GM18909 (cell line): ENCODE measurements around the gene SLC32A1.

Source experiments
- ATAC-seq: cut with Tn5 transposase; IDR thresholded peaks from one replicate; pipeline ENCODE4 v1.9.1; 2021; ENCODE audit warnings: mild to moderate bottlenecking; ENCODE audit not compliant: unreplicated experiment, poor library complexity

Gene SLC32A1

DNA sequence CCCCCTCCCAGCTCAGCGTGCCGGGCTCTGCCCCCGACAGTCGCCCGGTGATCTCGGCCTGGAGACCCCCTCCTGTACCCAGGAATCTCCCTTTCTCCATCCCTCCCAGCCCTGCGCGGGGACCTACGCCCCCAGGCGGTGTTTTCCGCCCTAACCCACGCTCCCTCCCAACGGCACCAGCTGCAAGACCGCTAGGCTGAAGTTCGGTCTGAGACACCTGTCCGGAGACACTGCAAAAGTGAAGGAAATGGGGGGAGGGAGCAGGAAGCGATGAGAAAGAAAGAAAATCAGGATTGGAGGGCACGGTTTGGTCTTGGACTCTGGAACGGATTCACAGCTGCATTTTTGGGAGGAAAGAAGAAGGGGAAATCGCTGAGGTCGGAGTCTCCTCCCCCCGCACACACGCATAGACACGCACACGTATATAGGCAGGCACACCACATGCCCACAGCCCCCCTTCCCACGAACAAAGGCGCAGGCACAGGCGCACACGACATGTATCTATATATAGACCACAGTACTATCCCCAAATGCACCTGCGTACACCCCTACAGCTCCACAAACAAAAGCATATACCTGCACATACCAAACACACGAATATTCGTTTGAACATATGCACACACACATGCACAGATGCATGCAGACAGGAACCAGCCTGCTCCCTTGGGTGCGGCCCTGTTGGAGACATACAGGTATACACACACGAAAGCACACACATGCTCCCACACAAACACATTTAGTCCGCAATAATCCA, 1.0 kb downstream of the SLC32A1 start:
- ATAC-seq = no peak

DNA sequence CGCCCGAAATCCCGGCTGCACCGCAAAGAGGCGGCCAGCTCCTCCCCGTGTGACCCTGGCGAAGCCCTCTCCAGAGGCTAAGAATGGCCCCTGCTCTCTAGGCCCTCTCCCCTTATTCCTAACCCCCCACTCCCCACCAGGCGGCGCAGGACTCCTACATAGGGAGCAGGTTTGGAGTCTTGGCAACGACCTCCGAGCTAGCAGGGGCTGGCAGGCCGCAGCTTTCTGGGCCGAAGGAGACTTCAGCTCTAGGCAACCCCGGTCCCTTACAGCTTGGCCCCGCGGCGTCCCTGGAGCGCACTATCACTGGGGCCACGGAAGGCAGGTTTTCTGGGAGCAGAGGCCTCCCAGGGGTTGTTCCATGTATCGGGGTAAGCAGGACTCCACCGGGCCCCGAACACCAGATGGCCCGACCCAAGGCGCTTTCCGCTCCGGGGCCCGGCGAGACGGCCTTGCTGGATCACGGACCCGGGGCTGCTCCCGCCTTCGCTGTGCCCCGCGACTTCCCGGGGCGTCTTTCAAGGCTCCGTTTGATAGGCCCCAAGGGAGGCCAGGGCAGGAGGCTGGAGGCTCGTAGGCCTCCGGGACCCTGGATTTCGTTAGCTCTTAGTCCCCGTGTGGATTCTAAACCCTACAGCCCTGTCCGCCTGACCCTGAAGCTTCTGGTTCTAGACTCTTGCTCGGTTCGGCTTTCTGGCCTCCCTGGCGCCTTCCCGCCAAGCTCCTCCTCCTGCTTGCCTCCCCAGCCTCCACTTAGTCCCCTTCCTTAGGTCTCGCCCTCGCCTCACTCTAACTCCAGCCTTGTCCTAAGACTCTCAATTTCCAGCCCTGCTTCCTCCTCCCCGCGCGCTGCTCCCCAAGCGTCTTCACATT, 1.9 kb downstream of the SLC32A1 start:
- ATAC-seq = no peak

DNA sequence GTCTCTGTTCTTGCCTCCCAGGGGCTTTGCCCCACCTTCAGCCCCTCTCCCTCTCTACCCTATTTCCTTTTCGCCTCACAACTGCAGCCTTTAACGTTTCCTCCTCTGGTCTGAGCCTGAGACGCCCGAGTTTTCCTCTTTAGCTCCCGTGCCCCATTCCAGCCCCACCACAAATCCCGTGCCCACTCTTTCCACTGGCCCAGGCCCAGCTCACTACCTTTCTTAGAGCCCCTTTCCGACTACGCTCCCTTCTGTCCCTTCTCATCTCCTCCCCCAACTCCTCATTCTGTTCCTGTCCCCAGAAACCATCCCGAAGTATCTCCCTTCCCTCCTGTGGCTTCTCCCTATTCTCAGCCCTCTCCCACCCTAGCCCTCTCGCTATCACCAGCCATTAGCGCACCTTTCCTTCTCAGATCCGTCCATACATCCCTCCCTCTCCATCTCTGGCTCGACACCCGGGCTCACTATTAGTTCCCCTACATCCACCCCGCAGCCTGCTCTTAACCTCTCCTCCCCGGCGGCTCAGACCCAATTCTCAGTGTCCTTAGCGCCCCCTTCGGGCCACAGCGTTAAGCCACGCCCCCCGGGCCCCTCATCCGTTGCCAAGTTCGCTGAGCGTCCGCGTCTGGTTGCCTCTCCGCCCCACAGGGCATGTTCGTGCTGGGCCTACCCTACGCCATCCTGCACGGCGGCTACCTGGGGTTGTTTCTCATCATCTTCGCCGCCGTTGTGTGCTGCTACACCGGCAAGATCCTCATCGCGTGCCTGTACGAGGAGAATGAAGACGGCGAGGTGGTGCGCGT, 2.7 kb downstream of the SLC32A1 start:
- no peak for ATAC-seq

DNA sequence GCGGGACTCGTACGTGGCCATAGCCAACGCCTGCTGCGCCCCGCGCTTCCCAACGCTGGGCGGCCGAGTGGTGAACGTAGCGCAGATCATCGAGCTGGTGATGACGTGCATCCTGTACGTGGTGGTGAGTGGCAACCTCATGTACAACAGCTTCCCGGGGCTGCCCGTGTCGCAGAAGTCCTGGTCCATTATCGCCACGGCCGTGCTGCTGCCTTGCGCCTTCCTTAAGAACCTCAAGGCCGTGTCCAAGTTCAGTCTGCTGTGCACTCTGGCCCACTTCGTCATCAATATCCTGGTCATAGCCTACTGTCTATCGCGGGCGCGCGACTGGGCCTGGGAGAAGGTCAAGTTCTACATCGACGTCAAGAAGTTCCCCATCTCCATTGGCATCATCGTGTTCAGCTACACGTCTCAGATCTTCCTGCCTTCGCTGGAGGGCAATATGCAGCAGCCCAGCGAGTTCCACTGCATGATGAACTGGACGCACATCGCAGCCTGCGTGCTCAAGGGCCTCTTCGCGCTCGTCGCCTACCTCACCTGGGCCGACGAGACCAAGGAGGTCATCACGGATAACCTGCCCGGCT, 3.4 kb downstream of the SLC32A1 start:
- no peak for ATAC-seq

DNA sequence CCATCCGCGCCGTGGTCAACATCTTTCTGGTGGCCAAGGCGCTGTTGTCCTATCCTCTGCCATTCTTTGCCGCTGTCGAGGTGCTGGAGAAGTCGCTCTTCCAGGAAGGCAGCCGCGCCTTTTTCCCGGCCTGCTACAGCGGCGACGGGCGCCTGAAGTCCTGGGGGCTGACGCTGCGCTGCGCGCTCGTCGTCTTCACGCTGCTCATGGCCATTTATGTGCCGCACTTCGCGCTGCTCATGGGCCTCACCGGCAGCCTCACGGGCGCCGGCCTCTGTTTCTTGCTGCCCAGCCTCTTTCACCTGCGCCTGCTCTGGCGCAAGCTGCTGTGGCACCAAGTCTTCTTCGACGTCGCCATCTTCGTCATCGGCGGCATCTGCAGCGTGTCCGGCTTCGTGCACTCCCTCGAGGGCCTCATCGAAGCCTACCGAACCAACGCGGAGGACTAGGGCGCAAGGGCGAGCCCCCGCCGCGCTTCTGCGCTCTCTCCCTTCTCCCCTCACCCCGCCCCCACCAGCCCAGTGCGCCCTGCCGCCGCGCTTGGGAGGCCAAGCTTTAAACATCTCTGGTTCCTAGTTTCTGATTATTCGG, 4.0 kb downstream of the SLC32A1 start:
- no peak for ATAC-seq

DNA sequence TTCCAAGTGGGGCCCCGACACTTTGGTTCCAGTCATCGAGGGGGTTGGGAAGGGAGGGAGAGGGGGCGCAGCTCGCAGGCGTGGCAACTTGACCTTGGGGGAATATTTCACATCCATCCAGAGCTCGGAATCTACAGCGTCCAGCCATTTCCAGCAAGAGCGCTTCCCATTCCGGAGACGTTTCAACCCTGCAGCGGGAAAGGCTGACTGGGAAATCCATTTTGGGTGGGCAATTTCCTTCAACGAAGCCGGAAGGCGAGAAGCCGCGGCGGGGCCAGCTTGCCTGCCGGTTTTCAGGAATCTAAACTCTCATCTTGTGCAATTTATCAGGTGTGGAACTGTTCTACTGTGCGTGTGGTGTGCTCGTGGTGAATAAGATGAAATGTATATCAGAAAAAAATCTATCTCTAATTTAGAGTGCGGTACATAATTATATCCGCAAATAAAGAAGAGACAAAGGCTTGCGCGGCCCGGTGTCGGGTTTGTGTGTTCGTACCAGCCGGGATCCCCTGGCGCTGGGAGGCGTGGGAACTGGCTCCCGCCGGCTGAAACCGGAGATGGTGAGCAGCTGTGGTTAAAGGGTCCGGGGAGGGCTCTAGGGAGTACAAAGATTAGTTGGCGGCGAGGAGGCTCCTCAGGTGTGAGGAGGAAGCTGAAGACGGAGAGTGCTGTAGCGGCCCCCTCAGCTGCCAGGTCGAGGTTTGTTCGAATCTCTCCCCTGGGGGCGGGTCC, 4.8 kb downstream of the SLC32A1 start:
- no peak for ATAC-seq

DNA sequence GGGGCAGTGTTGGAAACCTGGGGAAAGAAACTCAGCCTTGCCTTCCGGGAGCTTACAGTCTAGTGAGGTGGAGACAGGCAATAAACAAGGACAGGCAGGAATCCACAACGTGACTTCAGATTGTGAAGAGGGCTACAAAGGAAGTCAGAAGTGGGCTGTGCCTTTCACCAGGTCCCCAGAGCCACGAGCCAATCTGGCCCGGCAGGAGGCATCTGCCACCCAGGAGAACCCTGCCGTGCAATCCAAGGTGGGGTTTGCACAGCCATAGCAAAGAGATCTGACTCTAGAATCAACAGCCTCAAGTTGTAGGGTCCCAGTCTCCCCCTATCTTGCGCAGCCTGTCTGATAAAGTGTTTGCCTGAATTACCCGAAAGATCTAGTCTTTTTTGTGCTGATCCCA, 5.5 kb downstream of the SLC32A1 start:
- no peak for ATAC-seq

DNA sequence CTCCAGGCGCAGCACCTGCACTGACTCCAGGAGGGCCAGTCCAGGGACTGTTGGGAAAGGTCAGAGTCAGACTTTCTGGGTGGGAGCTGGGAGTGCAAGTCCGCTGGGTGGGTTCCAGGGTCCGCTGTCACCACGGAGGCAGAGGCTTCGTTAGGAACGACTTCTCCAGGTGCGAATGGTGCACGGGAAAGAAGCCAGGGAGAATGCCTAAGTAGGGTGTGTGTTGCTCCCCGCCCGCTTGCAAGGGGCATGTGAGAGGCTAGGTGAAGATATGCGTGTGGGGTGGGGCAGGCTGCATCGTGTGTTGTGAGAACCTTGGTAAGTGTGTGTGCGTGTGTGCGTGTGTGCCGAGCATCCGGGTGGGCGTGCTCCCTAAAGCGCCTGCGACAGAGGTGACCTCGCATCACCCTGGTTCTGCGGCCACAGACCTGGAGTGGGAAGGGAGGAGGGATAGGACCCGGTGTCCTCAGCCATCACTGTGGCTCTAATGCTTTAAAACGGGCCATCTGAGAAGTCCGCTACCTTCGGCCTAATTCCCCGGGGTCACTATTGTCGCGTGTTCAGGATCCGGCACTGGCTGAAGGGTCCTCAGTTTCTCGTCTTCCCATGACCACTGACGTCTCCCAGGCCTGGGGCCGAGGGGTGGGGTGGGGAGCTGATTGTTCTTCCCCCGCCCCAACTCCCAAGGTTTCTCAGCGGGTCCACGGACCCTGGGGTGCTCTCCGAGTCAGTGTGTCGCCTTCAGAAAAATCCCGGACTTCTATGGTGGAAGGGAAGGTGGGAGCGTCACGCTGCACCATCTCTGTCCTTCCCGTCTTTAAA, 6.1 kb downstream of the SLC32A1 start:
- ATAC-seq = no peak

DNA sequence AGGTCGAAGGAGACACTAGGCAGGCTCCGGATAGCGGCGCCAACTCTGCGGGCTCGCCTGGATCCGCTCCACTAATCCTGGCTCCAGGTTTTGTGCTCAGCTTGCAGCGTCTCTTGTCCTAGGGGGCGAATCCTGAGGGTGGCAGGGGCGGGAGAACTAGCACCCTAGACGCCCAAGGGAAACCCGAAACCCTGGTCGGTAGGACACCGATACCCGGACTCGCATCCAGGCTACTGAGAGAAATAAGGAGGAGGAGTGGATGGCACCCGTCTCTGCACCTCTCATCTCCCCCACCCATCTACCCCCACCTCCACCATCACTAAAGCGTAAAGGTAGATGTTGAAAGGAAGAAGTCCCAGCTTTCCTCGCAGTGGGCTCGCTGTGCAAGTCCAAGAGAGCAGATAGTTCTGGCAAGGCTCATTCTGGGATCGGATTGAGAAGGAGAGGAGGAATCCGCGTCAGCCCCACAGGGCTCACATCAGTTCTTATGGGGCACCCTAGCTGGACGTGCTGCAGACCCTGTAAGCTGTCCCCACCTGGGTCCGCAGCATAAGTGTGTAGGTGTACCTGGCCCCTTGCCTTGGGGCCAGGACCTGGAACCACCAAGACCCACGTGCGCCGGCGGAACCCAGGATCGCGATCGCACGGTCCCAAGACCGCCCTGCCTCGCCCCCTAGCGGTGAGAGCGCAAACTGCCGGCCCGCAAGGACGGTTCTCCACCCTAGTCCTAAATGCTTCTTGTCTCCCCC, 6.9 kb downstream of the SLC32A1 start:
- no peak for ATAC-seq

DNA sequence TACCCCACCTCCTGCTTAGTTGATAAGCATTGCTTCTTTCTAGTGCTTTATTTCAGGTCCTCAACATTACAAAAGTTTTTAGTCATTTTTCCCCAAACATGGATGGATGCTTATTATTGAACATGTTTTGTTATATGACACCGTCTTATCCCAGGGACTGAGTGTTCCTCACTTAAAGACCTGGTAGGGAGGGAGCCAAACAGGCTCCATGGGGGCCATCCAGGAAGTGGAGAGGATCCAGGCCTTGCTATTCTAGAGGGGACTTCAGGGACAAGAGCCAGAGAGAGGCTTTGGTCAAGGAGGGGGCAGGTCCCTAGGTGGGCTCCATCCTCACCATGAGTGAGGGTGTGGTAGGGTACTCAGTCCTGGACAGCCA, 7.4 kb downstream of the SLC32A1 start:
- no peak for ATAC-seq

DNA sequence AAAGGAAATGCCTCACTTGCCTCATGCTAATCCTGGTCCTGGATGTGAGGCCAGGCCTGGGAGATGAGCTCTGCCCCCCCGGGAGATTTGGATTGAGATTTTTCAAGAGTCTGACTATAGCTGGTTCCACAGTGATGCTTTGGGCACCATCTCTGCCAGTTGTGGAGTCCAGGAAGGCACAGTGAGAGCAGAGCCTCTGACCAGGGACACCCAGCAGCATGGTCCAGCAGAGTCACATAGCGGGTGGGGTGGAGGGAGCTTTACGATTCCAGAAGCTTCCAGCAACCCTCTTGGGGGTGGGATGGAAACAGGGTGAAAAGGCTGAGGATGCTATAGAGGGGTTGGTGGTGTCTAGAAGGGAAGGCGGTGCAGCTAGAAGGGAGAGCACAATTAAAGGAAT, 8.7 kb downstream of the SLC32A1 start:
- no peak for ATAC-seq

DNA sequence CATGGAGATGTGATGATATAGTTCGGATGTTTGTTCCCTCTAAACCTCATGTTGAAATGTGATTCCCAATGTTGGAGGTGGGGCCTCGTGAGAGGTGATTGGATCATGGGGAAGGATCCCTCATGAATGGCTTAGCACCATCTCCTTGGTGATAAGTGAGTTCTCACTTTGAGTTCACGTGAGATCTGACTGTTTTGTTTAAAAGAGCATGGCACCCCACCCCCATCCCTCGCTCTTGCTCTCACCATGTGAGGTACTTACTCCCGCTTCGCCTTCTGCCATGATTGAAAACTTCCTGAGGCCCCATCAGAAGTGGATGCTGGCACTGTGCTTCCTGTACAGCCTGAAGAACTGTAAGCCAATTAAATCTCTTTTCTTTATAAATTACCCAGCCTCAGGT, 10.9 kb downstream of the SLC32A1 start:
- ATAC-seq = no peak

DNA sequence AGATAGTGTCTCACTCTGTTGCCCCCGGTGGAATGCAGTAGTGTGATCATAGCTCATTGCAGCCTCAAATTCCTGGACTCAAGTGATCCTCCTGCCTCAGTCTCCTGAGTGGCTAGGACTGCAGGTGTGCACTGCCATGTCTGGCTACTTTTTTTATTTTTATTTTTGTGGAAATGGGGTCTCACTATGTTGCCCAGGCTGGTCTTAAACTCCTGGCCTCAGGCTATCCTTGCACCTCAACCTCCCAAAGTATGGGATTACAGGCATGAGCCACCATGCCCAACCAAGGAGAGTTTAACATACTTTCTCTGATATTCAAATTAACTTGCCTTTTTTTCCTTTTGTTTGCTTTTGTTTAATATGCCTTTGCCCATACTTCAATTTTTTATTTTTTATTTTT, 13.6 kb downstream of the SLC32A1 start:
- no peak for ATAC-seq

DNA sequence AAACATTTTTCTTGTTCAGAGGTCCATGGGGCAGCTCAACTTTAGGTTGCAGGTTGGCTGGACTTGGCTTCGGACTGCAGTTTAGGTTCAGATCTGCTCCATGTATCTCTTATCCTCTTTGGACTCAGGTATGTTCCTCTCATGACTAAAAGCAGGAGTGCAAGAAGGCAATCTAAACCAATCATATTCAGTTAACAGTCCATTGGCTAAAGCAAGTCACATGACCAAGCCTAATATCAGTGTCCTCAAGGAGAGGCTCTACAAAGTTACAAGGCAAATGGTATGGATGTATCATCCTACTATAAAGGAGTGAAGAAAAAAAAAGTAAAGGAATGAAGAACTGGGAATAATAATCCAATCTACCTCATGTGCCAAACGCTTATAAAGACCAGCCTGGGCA, 21.5 kb downstream of the SLC32A1 start:
- no peak for ATAC-seq

DNA sequence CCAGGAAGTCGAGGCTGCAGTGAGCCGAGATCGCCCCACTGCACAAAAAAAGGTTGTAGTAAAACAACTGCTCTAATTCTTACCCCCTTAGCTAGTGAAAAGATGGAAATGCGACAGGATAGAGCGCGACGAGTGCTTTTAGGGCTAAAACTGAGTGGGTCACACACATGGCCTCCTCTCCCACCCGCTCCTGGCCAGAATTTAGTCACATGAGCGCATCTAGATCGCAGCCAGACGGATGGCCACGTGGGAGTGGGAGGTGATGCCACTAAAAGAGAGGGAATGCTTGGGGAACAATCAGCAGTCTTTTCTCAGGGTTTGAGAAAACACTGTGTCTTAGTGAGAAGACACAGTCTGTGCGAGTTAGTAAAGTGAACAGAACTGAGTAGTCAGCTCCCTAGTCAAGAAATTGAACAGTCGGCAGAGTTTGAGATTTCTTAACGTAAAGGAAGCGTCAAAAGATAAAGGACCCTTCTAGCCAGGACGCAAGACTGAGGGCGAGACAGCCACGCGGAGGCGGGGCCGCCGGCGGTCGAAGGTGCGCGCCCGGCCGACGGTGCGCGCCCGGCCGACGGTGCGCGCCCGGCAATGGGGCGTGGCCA, 23.3 kb downstream of the SLC32A1 start:
- no peak for ATAC-seq

DNA sequence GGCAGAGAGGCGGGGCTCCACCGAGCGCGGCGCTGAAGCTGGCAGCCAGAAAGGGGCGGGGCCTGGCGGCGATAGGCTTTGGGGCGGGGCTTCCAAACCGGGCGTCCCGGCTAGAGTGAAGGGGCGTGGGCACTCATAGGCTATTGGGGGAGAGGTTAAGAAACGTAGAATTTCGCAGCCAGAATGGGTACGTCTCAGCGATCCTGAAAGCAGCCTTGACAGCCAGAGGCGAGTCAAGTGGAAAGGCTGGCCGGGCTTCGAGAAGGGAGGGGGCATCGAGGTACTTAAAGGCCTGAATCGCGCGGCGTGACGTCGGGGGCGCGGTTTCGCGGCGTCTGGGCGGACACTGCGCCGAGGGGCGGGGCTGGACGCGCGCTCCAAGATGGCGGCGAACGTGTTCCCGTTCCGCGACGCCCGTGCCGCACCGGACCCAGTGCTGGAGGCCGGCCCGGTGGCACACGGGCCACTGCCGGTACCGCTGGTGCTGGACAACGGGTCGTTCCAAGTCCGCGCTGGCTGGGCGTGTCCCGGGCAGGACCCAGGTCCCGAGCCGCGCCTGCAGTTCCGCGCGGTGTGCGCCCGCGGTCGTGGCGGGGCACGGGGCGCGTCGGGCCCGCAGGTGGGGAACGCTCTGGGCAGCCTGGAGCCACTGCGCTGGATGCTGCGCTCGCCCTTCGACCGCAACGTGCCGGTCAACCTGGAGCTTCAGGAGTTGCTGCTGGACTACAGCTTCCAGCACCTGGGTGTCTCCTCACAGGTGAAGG, 24.0 kb downstream of the SLC32A1 start, which contains the start of gene ACTR5:
Gene ACTR5 (plus strand): TSS at position 364 of the 764 bp plus-strand sequence. CDS start 19 bp downstream, at position 383.
- peak; percentile 88 for ATAC-seq

DNA sequence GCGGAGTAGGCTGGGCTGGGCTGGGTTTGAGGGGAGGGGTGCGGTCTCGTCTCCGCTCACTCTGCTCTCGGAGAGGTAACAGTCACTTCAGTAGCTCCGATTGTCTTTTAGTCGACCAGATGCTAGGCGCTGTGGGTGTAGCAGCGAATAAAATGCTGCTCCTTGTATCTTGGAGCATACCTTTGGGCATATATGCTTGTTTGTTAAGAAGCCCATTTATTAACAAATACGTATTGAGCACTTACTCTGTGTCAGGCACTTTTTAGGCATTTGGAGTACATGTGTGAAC, 24.5 kb downstream of the SLC32A1 start:
- peak; percentile 32 for ATAC-seq
